ENCODE results near the gene PLCB4.

DNA sequence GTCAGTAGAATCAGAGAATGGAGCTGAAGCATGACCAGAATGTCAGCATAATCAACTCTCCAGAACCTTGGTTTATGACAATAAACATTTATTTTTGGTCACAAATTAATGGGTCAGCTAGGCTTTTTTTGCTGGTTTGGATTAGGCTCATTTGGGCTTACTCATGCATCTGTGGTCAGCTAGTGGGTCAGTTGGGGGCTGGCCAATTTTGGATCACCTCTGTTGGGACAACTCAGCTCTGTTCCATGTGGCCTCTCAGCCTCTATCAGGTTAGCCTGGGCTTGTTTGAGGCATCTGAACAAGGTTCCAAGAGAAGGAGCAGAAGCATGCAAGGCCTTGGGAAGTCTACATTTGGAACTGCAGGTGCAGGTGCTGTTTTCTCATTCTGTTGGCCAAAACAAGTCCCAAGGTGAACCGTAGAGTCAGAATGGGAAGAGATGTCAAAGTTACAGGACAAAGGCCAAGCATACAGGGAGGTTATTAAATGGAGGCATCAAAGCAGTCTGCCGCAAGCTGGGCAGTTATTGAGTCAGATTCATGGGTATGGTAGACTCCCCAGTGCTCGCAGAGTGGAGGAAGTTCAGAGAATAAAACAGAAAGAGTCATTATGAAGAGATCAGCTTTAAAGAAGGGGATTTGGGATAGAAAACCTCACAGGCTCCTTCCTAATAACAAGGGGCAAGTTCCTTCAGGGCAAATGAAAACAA, 173.0 kb downstream of the PLCB4 start:
- TF ChIP-seq CTCF (IDR thresholded peaks at IDR 0.05) (no peak), POLR2A (IDR thresholded peaks at IDR 0.05) (no peak)
